GM23338 (cell line): Measurements from ENCODE around the gene COQ10A. TPM values are rescaled to one million over a fixed set of nuclear protein-coding genes. Genes with fewer than 3 reads are reported as not detected.

Source experiments
- ATAC-seq: fragments of 200-7000 bp; cut with Tn5 transposase; 3 replicates; pipeline ENCODE4 v1.9.1; 2020
- DNase-seq: peaks from one replicate; pipeline ENCODE4 v3.0.0-alpha.2; 2015; ENCODE audit warnings: low spot score
- H2AFZ ChIP-seq: fragments of 200-600 bp; sonication (generic); 2 replicates; pipeline ENCODE4 v1.8.0; 2016; ENCODE audit warnings: antibody characterized with exemption, mild to moderate bottlenecking, moderate library complexity
- H3F3A ChIP-seq: fragments of 200-600 bp; sonication (generic); replicated peaks from 2 replicates; pipeline ENCODE4 v1.8.0; 2017; ENCODE audit warnings: antibody characterized with exemption, mixed run types, low read depth
- H3K27ac ChIP-seq: fragments of 200-600 bp; sonication (generic); 2 replicates; pipeline ENCODE4 v1.6.1; 2016; ENCODE audit warnings: low read depth
- H3K27me3 ChIP-seq: fragments of 200-600 bp; sonication (generic); 2 replicates; pipeline ENCODE4 v1.8.0; 2016; ENCODE audit warnings: mild to moderate bottlenecking, mixed run types, moderate library complexity; ENCODE audit not compliant: insufficient read depth
- H3K36me3 ChIP-seq: fragments of 200-600 bp; sonication (generic); 2 replicates; pipeline ENCODE4 v1.8.0; 2016; ENCODE audit warnings: mild to moderate bottlenecking; ENCODE audit not compliant: insufficient read depth
- H3K4me1 ChIP-seq: fragments of 200-600 bp; sonication (generic); 2 replicates; pipeline ENCODE4 v1.8.0; 2016; ENCODE audit warnings: mild to moderate bottlenecking, moderate library complexity; ENCODE audit not compliant: insufficient read depth
- H3K4me2 ChIP-seq: fragments of 200-600 bp; sonication (generic); 2 replicates; pipeline ENCODE4 v1.7.1; 2017; ENCODE audit warnings: mixed run types
- H3K4me3 ChIP-seq: fragments of 200-600 bp; sonication (generic); 2 replicates; pipeline ENCODE4 v1.6.1; 2016; ENCODE audit warnings: mixed run types
- H3K79me2 ChIP-seq: fragments of 200-600 bp; sonication (generic); replicated peaks from 2 replicates; pipeline ENCODE4 v1.8.0; 2017; ENCODE audit warnings: mild to moderate bottlenecking; ENCODE audit not compliant: insufficient read depth
- H3K9me2 ChIP-seq: fragments of 200-600 bp; sonication (generic); 2 replicates; pipeline ENCODE4 v1.8.0; 2017; ENCODE audit not compliant: insufficient read depth
- H4K20me1 ChIP-seq: fragments of 200-600 bp; sonication (generic); replicated peaks from 2 replicates; pipeline ENCODE4 v1.8.0; 2017; ENCODE audit warnings: mild to moderate bottlenecking; ENCODE audit not compliant: insufficient read depth
- H3K27ac Mint-ChIP-seq: 2 replicates; pipeline ENCODE4 v1.8.0; 2020; ENCODE audit warnings: inconsistent platforms, mild to moderate bottlenecking, moderate library complexity, mixed read lengths
- H3K27me3 Mint-ChIP-seq: 3 replicates; pipeline ENCODE4 v1.8.0; 2022; ENCODE audit warnings: low read depth, mild to moderate bottlenecking, moderate library complexity, mixed read lengths, inconsistent platforms; ENCODE audit not compliant: insufficient read depth, poor library complexity
- H3K36me3 Mint-ChIP-seq: 3 replicates; pipeline ENCODE4 v1.8.0; 2021; ENCODE audit warnings: low read depth, mild to moderate bottlenecking, inconsistent platforms, moderate library complexity, mixed read lengths
- H3K4me1 Mint-ChIP-seq: 3 replicates; pipeline ENCODE4 v1.8.0; 2020; ENCODE audit warnings: mild to moderate bottlenecking, inconsistent platforms, mixed read lengths
- H3K4me3 Mint-ChIP-seq: 3 replicates; pipeline ENCODE4 v1.8.0; 2021; ENCODE audit warnings: moderate library complexity, mild to moderate bottlenecking, inconsistent platforms, mixed read lengths
- H3K9me3 Mint-ChIP-seq: 3 replicates; pipeline ENCODE4 v1.8.0; 2020; ENCODE audit warnings: moderate library complexity, mild to moderate bottlenecking, inconsistent platforms, mixed read lengths
- CREB1 ChIP-seq: fragments of 250-450 bp; sonication (Bioruptor Pico); IDR thresholded peaks from 2 replicates; pipeline ENCODE4 v1.5.0; 2020; ENCODE audit warnings: low read depth, mild to moderate bottlenecking, moderate library complexity
- EZH2phosphoT487 ChIP-seq: fragments of 200-600 bp; sonication (generic); IDR thresholded peaks from one replicate; pipeline ENCODE4 v1.8.1; 2018; ENCODE audit warnings: antibody characterized with exemption; ENCODE audit not compliant: unreplicated experiment
- NANOG ChIP-seq: IDR thresholded peaks from 2 replicates; pipeline ENCODE4 v1.6.1; 2016; ENCODE audit warnings: antibody characterized with exemption, borderline replicate concordance
- POLR2AphosphoS5 ChIP-seq: IDR thresholded peaks from 2 replicates; pipeline ENCODE4 v1.6.1; 2016; ENCODE audit warnings: antibody characterized with exemption, low read depth
- ZNF114 ChIP-seq: fragments of 250-450 bp; sonication (Bioruptor Pico); IDR thresholded peaks from 2 replicates; pipeline ENCODE4 v1.5.0; 2020; ENCODE audit warnings: mild to moderate bottlenecking, moderate library complexity
- ZNF331 ChIP-seq: fragments of 250-450 bp; sonication (Bioruptor Pico); IDR thresholded peaks from 2 replicates; pipeline ENCODE4 v1.5.0; 2020; ENCODE audit warnings: low read depth, mild to moderate bottlenecking, moderate library complexity
- polyA plus RNA-seq: library from polyadenylated mRNA; unstranded; fragments of >200 nt; fragmentation: Nextera tagmentation; extraction: Ambion mirVana; gene quantifications from 2 replicates; pipeline ENCODE4 v1.2.1, GENCODE V29; 2016
- total RNA-seq: library from RNA; depleted of rRNA; stranded (reverse); fragments of >200 nt; shearing (Covaris generic); gene quantifications from 2 replicates; pipeline ENCODE4 v1.2.3, GENCODE V29; 2014
- TF ChIP-seq, protein P1 (sequence below): IDR thresholded peaks from 2 replicates; pipeline ENCODE4 v1.6.1; 2016; ENCODE audit warnings: antibody characterized with exemption
- TF ChIP-seq, protein P2 (sequence below): fragments of 250-450 bp; sonication (Bioruptor Pico); IDR thresholded peaks from 2 replicates; pipeline ENCODE4 v1.5.0; 2020; ENCODE audit warnings: mild to moderate bottlenecking, moderate library complexity

The COQ10A gene
- total and polyA plus RNA-seq, 2 experiments from 2014 or later = 12.8 to 15.2 TPM

DNA sequence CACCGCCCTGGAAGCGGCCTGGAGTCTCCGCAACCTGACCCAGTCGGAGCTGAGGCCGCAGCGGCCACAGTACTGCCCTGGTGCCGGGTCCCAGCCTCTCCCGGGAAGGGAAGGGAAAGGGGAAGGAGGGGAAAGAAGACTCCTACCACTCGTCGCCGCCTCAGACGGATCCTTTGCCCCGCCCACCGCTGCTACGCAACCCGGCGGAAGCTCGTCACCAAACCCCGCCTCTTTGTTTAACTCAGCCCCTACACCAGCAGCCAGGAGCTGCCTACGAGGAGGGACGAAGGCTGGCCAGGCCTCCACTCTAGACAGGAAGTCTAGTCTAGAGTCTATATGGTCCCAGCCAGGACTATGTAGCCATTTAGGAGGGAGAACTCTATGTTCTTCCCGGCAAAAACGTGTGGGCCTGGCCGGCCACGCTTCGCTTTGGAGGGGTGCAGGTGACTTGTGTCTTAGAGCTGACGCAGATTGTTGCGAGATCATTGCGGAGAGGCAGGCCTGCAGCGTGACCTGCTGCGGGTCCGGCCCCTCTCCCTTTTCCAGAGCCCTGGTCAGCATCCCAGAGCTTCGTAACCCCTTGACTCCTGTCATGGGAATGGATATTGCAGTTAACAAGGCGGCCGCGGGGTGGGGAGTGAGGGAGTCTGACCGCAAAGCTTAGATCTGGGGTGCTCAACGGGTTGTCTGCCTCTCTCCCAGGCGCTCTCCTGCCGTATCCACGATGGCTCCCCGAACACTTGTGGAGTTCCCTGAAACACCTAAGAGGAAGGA, 44.8 kb upstream of the COQ10A start, which contains the start of gene RNF41:
RNF41 (minus strand) TSS at position 166 of the 774 bp plus-strand sequence. CDS start 7,875 bp downstream, outside the sequence.
- Mint-ChIP-seq H3K9me3 (peaks cover 3% of the 10 kb centered on the region; the same call in 1 of the 3 replicates), H3K36me3 (peaks cover 23% of the 10 kb centered on the region), H3K27me3 (peaks cover 5% of the 10 kb centered on the region), H3K4me1 (peaks cover 34% of the 10 kb centered on the region), H3K27ac (peak within 1 kb of the TSS; percentile 99), H3K4me3 (peak within 1 kb of the TSS; percentile 93)
- H3K27me3 ChIP-seq = no peaks in the 10 kb centered on the region
- peaks cover 30% of the 10 kb centered on the region for H3K4me1 ChIP-seq
- ATAC-seq = peak; percentile 74
- 0 out of 2 replicates have a peak, but pooled peaks cover 2% of the 10 kb centered on the region for H3K36me3 ChIP-seq
- no peak for TF ChIP-seq ZNF331
- TF ChIP-seq, protein P1, sequence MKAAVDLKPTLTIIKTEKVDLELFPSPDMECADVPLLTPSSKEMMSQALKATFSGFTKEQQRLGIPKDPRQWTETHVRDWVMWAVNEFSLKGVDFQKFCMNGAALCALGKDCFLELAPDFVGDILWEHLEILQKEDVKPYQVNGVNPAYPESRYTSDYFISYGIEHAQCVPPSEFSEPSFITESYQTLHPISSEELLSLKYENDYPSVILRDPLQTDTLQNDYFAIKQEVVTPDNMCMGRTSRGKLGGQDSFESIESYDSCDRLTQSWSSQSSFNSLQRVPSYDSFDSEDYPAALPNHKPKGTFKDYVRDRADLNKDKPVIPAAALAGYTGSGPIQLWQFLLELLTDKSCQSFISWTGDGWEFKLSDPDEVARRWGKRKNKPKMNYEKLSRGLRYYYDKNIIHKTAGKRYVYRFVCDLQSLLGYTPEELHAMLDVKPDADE = peak; percentile 74; the same call in 1 of the 2 replicates
- TF ChIP-seq, protein P2, sequence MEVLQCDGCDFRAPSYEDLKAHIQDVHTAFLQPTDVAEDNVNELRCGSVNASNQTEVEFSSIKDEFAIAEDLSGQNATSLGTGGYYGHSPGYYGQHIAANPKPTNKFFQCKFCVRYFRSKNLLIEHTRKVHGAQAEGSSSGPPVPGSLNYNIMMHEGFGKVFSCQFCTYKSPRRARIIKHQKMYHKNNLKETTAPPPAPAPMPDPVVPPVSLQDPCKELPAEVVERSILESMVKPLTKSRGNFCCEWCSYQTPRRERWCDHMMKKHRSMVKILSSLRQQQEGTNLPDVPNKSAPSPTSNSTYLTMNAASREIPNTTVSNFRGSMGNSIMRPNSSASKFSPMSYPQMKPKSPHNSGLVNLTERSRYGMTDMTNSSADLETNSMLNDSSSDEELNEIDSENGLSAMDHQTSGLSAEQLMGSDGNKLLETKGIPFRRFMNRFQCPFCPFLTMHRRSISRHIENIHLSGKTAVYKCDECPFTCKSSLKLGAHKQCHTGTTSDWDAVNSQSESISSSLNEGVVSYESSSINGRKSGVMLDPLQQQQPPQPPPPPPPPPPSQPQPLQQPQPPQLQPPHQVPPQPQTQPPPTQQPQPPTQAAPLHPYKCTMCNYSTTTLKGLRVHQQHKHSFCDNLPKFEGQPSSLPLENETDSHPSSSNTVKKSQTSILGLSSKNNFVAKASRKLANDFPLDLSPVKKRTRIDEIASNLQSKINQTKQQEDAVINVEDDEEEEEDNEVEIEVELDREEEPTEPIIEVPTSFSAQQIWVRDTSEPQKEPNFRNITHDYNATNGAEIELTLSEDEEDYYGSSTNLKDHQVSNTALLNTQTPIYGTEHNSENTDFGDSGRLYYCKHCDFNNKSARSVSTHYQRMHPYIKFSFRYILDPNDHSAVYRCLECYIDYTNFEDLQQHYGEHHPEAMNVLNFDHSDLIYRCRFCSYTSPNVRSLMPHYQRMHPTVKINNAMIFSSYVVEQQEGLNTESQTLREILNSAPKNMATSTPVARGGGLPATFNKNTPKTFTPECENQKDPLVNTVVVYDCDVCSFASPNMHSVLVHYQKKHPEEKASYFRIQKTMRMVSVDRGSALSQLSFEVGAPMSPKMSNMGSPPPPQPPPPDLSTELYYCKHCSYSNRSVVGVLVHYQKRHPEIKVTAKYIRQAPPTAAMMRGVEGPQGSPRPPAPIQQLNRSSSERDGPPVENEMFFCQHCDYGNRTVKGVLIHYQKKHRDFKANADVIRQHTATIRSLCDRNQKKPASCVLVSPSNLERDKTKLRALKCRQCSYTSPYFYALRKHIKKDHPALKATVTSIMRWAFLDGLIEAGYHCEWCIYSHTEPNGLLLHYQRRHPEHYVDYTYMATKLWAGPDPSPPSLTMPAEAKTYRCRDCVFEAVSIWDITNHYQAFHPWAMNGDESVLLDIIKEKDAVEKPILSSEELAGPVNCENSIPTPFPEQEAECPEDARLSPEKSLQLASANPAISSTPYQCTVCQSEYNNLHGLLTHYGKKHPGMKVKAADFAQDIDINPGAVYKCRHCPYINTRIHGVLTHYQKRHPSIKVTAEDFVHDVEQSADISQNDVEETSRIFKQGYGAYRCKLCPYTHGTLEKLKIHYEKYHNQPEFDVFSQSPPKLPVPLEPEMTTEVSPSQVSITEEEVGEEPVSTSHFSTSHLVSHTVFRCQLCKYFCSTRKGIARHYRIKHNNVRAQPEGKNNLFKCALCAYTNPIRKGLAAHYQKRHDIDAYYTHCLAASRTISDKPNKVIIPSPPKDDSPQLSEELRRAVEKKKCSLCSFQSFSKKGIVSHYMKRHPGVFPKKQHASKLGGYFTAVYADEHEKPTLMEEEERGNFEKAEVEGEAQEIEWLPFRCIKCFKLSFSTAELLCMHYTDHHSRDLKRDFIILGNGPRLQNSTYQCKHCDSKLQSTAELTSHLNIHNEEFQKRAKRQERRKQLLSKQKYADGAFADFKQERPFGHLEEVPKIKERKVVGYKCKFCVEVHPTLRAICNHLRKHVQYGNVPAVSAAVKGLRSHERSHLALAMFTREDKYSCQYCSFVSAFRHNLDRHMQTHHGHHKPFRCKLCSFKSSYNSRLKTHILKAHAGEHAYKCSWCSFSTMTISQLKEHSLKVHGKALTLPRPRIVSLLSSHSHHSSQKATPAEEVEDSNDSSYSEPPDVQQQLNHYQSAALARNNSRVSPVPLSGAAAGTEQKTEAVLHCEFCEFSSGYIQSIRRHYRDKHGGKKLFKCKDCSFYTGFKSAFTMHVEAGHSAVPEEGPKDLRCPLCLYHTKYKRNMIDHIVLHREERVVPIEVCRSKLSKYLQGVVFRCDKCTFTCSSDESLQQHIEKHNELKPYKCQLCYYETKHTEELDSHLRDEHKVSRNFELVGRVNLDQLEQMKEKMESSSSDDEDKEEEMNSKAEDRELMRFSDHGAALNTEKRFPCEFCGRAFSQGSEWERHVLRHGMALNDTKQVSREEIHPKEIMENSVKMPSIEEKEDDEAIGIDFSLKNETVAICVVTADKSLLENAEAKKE = no peak
- TF ChIP-seq EZH2phosphoT487 = no peak
- peak; percentile 87 for TF ChIP-seq CREB1 (CRISPR knock-in tag)
- TF ChIP-seq POLR2AphosphoS5 = peak; percentile 93
- TF ChIP-seq NANOG = no peak
- no peak for TF ChIP-seq ZNF114 (CRISPR knock-in tag)
- peak within 1 kb of the TSS; percentile 23; the same call in 1 of the 2 replicates for H2AFZ ChIP-seq
- H3F3A ChIP-seq = peaks cover 20% of the 10 kb centered on the region; the same call in 1 of the 2 replicates
- H3K4me3 ChIP-seq = peak within 1 kb of the TSS; percentile 74
- H4K20me1 ChIP-seq = peaks cover 6% of the 10 kb centered on the region
- peak within 1 kb of the TSS; percentile 98 for H3K27ac ChIP-seq
- DNase-seq = peak; percentile 99
- no peaks in the 10 kb centered on the region for H3K9me2 ChIP-seq
- peak within 1 kb of the TSS; percentile 90 for H3K4me2 ChIP-seq
- peaks cover 38% of the 10 kb centered on the region for H3K79me2 ChIP-seq
